ENCODE measurements around the gene PIP5K1A. TPM values are rescaled to one million over a fixed set of nuclear protein-coding genes. Genes with fewer than 3 reads are reported as not detected.

The PIP5K1A gene
- total and polyA plus RNA-seq, 9 of the 15 experiments (the other 6 are each of a cell fraction or from before 2014, with no cell fraction given) = 1.9 to 42.4 (median 18.8) TPM

DNA sequence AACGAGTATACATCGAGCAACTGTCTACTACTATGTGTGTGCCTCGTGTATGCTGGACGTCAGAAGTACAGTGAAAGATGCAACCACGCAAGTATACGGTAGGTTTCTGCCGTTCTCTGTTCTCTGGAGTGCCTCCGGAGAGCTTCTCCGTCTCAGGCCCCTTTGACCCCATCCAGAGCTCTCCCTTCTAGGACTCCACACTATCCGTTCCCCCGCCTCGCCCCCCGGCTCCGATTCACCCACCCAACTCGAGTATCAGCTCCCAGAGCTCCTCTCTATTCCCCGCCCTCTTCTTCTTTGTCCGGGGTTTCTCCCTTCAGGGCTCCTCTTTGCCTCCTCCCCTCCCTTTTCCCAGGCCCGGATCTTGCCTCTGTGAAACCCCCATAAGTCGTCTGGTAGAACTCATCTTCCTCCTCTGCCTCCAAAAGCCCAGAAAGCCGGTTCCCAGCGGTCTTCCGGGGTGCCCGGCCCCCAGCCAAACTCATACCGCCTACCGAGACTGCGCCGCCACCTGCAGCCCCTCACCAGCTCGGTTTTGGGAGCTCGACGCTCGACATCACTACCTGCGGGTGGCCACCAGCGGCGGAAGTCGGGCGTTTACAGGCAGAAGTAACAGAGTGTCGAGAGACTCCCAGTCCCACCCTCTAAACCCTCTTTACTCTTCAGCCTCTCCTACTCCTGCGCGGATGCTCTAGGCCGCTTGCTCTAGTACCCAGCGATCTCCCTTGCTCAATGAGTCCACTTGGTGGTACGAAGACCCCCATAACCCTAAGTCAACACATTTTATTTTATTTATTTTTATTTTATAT lies 8.5 kb upstream of the PIP5K1A start, which contains the start of gene VPS72 (continued):
- TF ChIP-seq, protein P1, sequence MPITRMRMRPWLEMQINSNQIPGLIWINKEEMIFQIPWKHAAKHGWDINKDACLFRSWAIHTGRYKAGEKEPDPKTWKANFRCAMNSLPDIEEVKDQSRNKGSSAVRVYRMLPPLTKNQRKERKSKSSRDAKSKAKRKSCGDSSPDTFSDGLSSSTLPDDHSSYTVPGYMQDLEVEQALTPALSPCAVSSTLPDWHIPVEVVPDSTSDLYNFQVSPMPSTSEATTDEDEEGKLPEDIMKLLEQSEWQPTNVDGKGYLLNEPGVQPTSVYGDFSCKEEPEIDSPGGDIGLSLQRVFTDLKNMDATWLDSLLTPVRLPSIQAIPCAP (CRISPR knock-in tag; IDR thresholded peaks at IDR 0.05; ENCODE audit: borderline replicate concordance) = no peak
- TF ChIP-seq FOXP4 (CRISPR knock-in tag; IDR thresholded peaks at IDR 0.05; ENCODE audit: borderline replicate concordance) (no peak), CREB1 (IDR thresholded peaks at IDR 0.05) (peak; percentile 51), CREB1 (CRISPR knock-in tag; IDR thresholded peaks at IDR 0.05) (peak; percentile 64), HDAC8 (tag; IDR thresholded peaks at IDR 0.05) (no peak), ZNF75A (CRISPR knock-in tag; IDR thresholded peaks at IDR 0.05) (no peak), RCOR1 (IDR thresholded peaks at IDR 0.05; ENCODE audit: borderline replicate concordance in 1 of 2, low read depth in 2 of 2, low read length in 2 of 2) (peak in 1 of 2 experiments; percentile 72; a peak in 2 of 4 replicates), LEF1 (IDR thresholded peaks at IDR 0.05) (no peak), ZNF133 (CRISPR knock-in tag; IDR thresholded peaks at IDR 0.05) (no peak), ZBTB8A (IDR thresholded peaks at IDR 0.05; ENCODE audit: partially characterized antibody) (no peak), MTA1 (IDR thresholded peaks at IDR 0.05; ENCODE audit: borderline replicate concordance) (no peak), ZNF408 (CRISPR knock-in tag; IDR thresholded peaks at IDR 0.05; ENCODE audit: low read depth) (no peak), ZNF124 (CRISPR knock-in tag; IDR thresholded peaks at IDR 0.05) (no peak), RBM17 (IDR thresholded peaks at IDR 0.05; ENCODE audit: borderline replicate concordance, low read depth, low read length) (no peak), ZNF280A (IDR thresholded peaks at IDR 0.05; ENCODE audit: low read depth, partially characterized antibody) (no peak), SRSF3 (IDR thresholded peaks at IDR 0.05; ENCODE audit: insufficient read depth, low read length) (no peak), HMG20A (CRISPR knock-in tag; conservative IDR thresholded peaks at IDR 0.05) (no peak), C11orf30 (IDR thresholded peaks at IDR 0.05; ENCODE audit: low read depth) (peak; percentile 79), BCL6 (CRISPR knock-in tag; IDR thresholded peaks at IDR 0.05) (no peak), MEIS2 (IDR thresholded peaks at IDR 0.05; ENCODE audit: partially characterized antibody) (no peak), ZFP36 (IDR thresholded peaks at IDR 0.05; ENCODE audit: low read depth, low read length, partially characterized antibody) (no peak), PRMT5 (CRISPR knock-in tag; IDR thresholded peaks at IDR 0.05) (no peak), GABPA (tag; conservative IDR thresholded peaks at IDR 0.05; ENCODE audit: low read depth) (peak; percentile 91)
- TF ChIP-seq, protein P2, sequence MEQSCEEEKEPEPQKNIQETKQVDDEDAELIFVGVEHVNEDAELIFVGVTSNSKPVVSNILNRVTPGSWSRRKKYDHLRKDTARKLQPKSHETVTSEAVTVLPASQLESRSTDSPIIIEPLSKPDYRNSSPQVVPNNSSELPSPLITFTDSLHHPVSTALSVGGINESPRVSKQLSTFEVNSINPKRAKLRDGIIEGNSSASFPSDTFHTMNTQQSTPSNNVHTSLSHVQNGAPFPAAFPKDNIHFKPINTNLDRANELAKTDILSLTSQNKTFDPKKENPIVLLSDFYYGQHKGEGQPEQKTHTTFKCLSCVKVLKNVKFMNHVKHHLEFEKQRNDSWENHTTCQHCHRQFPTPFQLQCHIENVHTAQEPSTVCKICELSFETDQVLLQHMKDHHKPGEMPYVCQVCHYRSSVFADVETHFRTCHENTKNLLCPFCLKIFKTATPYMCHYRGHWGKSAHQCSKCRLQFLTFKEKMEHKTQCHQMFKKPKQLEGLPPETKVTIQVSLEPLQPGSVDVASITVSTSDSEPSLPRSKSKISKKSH (CRISPR knock-in tag; IDR thresholded peaks at IDR 0.05) = no peak

Measured in K562 (cell line).